Uterus (tissue), 4 donors: ENCODE measurements around the gene GLIS1. TPM values are rescaled to one million over a fixed set of nuclear protein-coding genes. Genes with fewer than 3 reads are reported as not detected.

Experiments used
- DNase-seq, 2 donors: peaks; one replicate each; pipeline ENCODE4 v3.0.0-alpha.2; 2019 to 2020
- H3K27ac ChIP-seq, 2 donors: fragments of 200-600 bp; sonication (generic); 1 replicate in 1 of 2; 2 replicates in 1 of 2; pipeline ENCODE4 v1.5.1; 2016 to 2018
- H3K27me3 ChIP-seq, 2 donors: fragments of 200-600 bp; sonication (generic); one replicate each; pipeline ENCODE4 v1.5.1; 2018 to 2019; ENCODE audit warnings: control low read depth in 1 of 2
- H3K36me3 ChIP-seq, 2 donors: fragments of 200-600 bp; sonication (generic); one replicate each; pipeline ENCODE4 v1.5.1; 2019; ENCODE audit warnings: control low read depth in 1 of 2
- H3K4me1 ChIP-seq, 2 donors: fragments of 200-600 bp; sonication (generic); one replicate each; pipeline ENCODE4 v1.5.1; 2018 to 2019; ENCODE audit warnings: control low read depth in 1 of 2
- H3K4me3 ChIP-seq, 2 donors: fragments of 200-600 bp; sonication (generic); 1 replicate in 1 of 2; 2 replicates in 1 of 2; pipeline ENCODE4 v1.5.1; 2018 to 2019; ENCODE audit warnings: mild to moderate bottlenecking in 1 of 2
- H3K9me3 ChIP-seq, 2 donors: fragments of 200-600 bp; sonication (generic); one replicate each; pipeline ENCODE4 v1.5.1; 2019; ENCODE audit warnings: control low read depth in 1 of 2
- CTCF ChIP-seq, 4 experiments: fragments of 200-600 bp in 2 of 4; fragments of 450-650 bp in 2 of 4; sonication (generic) in 2 of 4; IDR thresholded peaks; one replicate each; pipeline ENCODE4 v1.5.1; 2016 to 2019; ENCODE audit warnings: antibody characterized with exemption in 4 of 4, mild to moderate bottlenecking in 2 of 4, moderate library complexity in 1 of 4
- POLR2A ChIP-seq, 2 donors: fragments of 450-650 bp; IDR thresholded peaks; one replicate each; pipeline ENCODE4 v1.6.1; 2016; ENCODE audit warnings: antibody characterized with exemption in 2 of 2, mild to moderate bottlenecking in 1 of 2, moderate library complexity in 1 of 2
- intact Hi-C: fragments of 100-400 bp; cut with DNase I; formaldehyde crosslinking; loops from one replicate; pipeline ENCODE4 v1.15.1; 2023; ENCODE audit warnings: low total_unique reads
- total RNA-seq, 4 donors: library from RNA; depleted of rRNA in 3 of 4; stranded (reverse); fragments of >200 nt in 3 of 4; gene quantifications; one replicate each; pipeline versions ENCODE4 v1.1.0 to v1.2.4, GENCODE V29; 2014 to 2023
- donor health status: DM: yes; HTN: yes; CAD: no.

The GLIS1 gene
- total RNA-seq, 4 donors from 2014 or later = 0.21 to 1.0 TPM; not detected in 2

GRCh38 chr1:53495633-53496345, 243.2 kb downstream of the GLIS1 start:
- no peaks in the 10 kb centered on the region for H3K36me3 ChIP-seq
- no peak overlapping the region for H3K4me3 ChIP-seq
- DNase-seq = no peak
- no peaks in the 10 kb centered on the region for H3K9me3 ChIP-seq
- TF ChIP-seq POLR2A (IDR thresholded peaks at IDR 0.05) (no peak), CTCF (IDR thresholded peaks at IDR 0.05) (no peak)
- H3K4me1 ChIP-seq = no peaks in the 10 kb centered on the region
- intact Hi-C loops = no loop called here
- H3K27ac ChIP-seq = no peak overlapping the region
- H3K27me3 ChIP-seq = no peaks in the 10 kb centered on the region

- no peak for TF ChIP-seq POLR2A (IDR thresholded peaks at IDR 0.05)
- no peak for TF ChIP-seq CTCF (IDR thresholded peaks at IDR 0.05)
- intact Hi-C loops = no loop called here
- no peaks in the 10 kb centered on the region for H3K4me1 ChIP-seq
- H3K36me3 ChIP-seq = no peaks in the 10 kb centered on the region
- no peaks in the 10 kb centered on the region for H3K27me3 ChIP-seq
- H3K27ac ChIP-seq = no peak overlapping the region
- no peak overlapping the region for H3K4me3 ChIP-seq
- no peak for DNase-seq
- H3K9me3 ChIP-seq = no peaks in the 10 kb centered on the region
Measured at GRCh38 chr1:53490351-53490750, 248.6 kb downstream of the GLIS1 start.

- DNase-seq = no peak
- Histone ChIP-seq H3K4me3 (no peak overlapping the region), H3K36me3 (no peaks in the 10 kb centered on the region), H3K27ac (no peak overlapping the region), H3K4me1 (no peaks in the 10 kb centered on the region), H3K9me3 (no peaks in the 10 kb centered on the region), H3K27me3 (no peaks in the 10 kb centered on the region)
- intact Hi-C loops = no loop called here
- TF ChIP-seq POLR2A (IDR thresholded peaks at IDR 0.05) (no peak), CTCF (IDR thresholded peaks at IDR 0.05) (no peak)
Measured at GRCh38 chr1:53486395-53487026, 252.5 kb downstream of the GLIS1 start.

GRCh38 chr1:53485478-53486394, 253.2 kb downstream of the GLIS1 start:
- Histone ChIP-seq H3K9me3 (no peaks in the 10 kb centered on the region), H3K4me1 (no peaks in the 10 kb centered on the region), H3K27me3 (no peaks in the 10 kb centered on the region), H3K4me3 (no peak overlapping the region), H3K36me3 (no peaks in the 10 kb centered on the region), H3K27ac (no peak overlapping the region)
- peak; percentile 77 to 80 for DNase-seq
- intact Hi-C loops = no loop called here
- TF ChIP-seq CTCF (IDR thresholded peaks at IDR 0.05) = peak; percentile 79 to 87 (median 84)
- TF ChIP-seq POLR2A (IDR thresholded peaks at IDR 0.05) = no peak
